Left colon (tissue), 2 donors: ENCODE measurements around the gene DPYD. TPM values are rescaled to one million over a fixed set of nuclear protein-coding genes. Genes with fewer than 3 reads are reported as not detected.
"Not testable (repeated sequence)": the region's sequence is repeated elsewhere in the genome, so short reads cannot be mapped to it uniquely, and the experiment has no call there.

Experiments used
- ATAC-seq: fragments of 200-7000 bp; cut with Tn5 transposase; one replicate; pipeline ENCODE4 v1.9.1; 2020; ENCODE audit warnings: mild to moderate bottlenecking, moderate library complexity
- DNase-seq, 2 donors: peaks; one replicate each; pipeline ENCODE4 v3.0.0-alpha.2; 2020
- intact Hi-C, 2 donors: fragments of 100-400 bp; cut with DNase I in 1 of 2; cut with micrococcal nuclease in 1 of 2; formaldehyde crosslinking; loops; one replicate each; pipeline versions ENCODE4 v1.11.2 to v1.14.0; 2022; cut with DNase I, micrococcal nuclease
- total RNA-seq, 2 donors: library from RNA; stranded (reverse); fragmentation: NEBNext Ultra II Directional; extraction: Animal tissue kit (Norgen Biotek cat#: 25700); gene quantifications; one replicate each; pipeline ENCODE4 v1.2.1, GENCODE V29; 2021
- donor health status: DM: no; HTN: no; CAD: no.
- donor health status: DM: yes; HTN: yes; CAD: no.

Gene DPYD
- total RNA-seq, 2 donors from 2014 or later: 10.6 to 12.9 TPM

GRCh38 chr1:97372531-97372930 lies 548.3 kb downstream of the DPYD start:
- ATAC-seq: no peak
- no peak for DNase-seq
- intact Hi-C loops: no loop called here

- DNase-seq (no peak), ATAC-seq (no peak)
- intact Hi-C loops: no loop called here
These were observed 552.5 kb downstream of the DPYD start for GRCh38 chr1:97368296-97368695.

GRCh38 chr1:97366984-97367383 lies 553.9 kb downstream of the DPYD start:
- intact Hi-C loops: no loop called here
- no peak for DNase-seq
- ATAC-seq: no peak

GRCh38 chr1:97365026-97365425 lies 555.8 kb downstream of the DPYD start:
- no peak for DNase-seq
- intact Hi-C loops: no loop called here
- ATAC-seq: no peak

- no peak for ATAC-seq
- DNase-seq: no peak
- intact Hi-C loops: no loop called here
These were observed 556.7 kb downstream of the DPYD start for GRCh38 chr1:97364086-97364485.

GRCh38 chr1:97356309-97356708 lies 564.5 kb downstream of the DPYD start:
- intact Hi-C loops: no loop called here
- ATAC-seq (no peak), DNase-seq (no peak)

GRCh38 chr1:97352936-97353382 lies 567.9 kb downstream of the DPYD start:
- intact Hi-C loops: no loop called here
- DNase-seq: peak in 1 of 2 donors; percentile 13
- peak; percentile 88 for ATAC-seq

- DNase-seq (no peak), ATAC-seq (no peak)
- intact Hi-C loops: no loop called here
These were observed 569.0 kb downstream of the DPYD start for GRCh38 chr1:97351846-97352245.

- intact Hi-C loops: no loop called here
- DNase-seq: no peak
- no peak for ATAC-seq
These were observed 570.2 kb downstream of the DPYD start for GRCh38 chr1:97350662-97351061.

GRCh38 chr1:97350241-97350640 lies 570.6 kb downstream of the DPYD start:
- DNase-seq (no peak), ATAC-seq (no peak)
- intact Hi-C loops: no loop called here

GRCh38 chr1:97349794-97350193 lies 571.0 kb downstream of the DPYD start:
- DNase-seq, intact Hi-C loops, ATAC-seq: not testable (repeated sequence)

GRCh38 chr1:97348599-97349265 lies 572.1 kb downstream of the DPYD start:
- no peak for DNase-seq
- intact Hi-C loops: no loop called here
- ATAC-seq: no peak

GRCh38 chr1:97340951-97341350 lies 579.9 kb downstream of the DPYD start:
- no peak for DNase-seq
- no peak for ATAC-seq
- intact Hi-C loops: no loop called here

GRCh38 chr1:97338347-97338746 lies 582.5 kb downstream of the DPYD start:
- intact Hi-C loops: no loop called here
- no peak for DNase-seq
- no peak for ATAC-seq

GRCh38 chr1:97337250-97338030 lies 583.4 kb downstream of the DPYD start:
- DNase-seq (no peak), ATAC-seq (no peak)
- intact Hi-C loops: no loop called here

GRCh38 chr1:97334454-97334853 lies 586.4 kb downstream of the DPYD start:
- intact Hi-C loops: no loop called here
- ATAC-seq (no peak), DNase-seq (no peak)

GRCh38 chr1:97332716-97333115 lies 588.1 kb downstream of the DPYD start:
- intact Hi-C loops: no loop called here
- DNase-seq (no peak), ATAC-seq (no peak)

GRCh38 chr1:97331165-97331564 lies 589.7 kb downstream of the DPYD start:
- intact Hi-C loops: no loop called here
- DNase-seq: no peak
- ATAC-seq: no peak

GRCh38 chr1:97314685-97315084 lies 606.1 kb downstream of the DPYD start:
- no peak for ATAC-seq
- DNase-seq: no peak
- intact Hi-C loops: no loop called here

GRCh38 chr1:97308131-97308530 lies 612.7 kb downstream of the DPYD start:
- ATAC-seq (no peak), DNase-seq (no peak)
- intact Hi-C loops: no loop called here

GRCh38 chr1:97307568-97307967 lies 613.3 kb downstream of the DPYD start:
- ATAC-seq: no peak
- no peak for DNase-seq
- intact Hi-C loops: no loop called here
